ENCODE data around the gene SAA1.
"Not testable (repeated sequence)": the region's sequence is repeated elsewhere in the genome, so short reads cannot be mapped to it uniquely, and the experiment has no call there.

SAA1 gene
- long read RNA-seq, donor 1: 0 reads
- long read RNA-seq, donor 2: 0 reads
- long read RNA-seq, donor 3: 0 reads
- long read RNA-seq, donor 4: 0 reads
- long read RNA-seq, donor 5: 0 reads
- long read RNA-seq, donor 6: 0 reads
- long read RNA-seq, donor 7: 0 reads
- long read RNA-seq, donor 8: 0 reads

DNA sequence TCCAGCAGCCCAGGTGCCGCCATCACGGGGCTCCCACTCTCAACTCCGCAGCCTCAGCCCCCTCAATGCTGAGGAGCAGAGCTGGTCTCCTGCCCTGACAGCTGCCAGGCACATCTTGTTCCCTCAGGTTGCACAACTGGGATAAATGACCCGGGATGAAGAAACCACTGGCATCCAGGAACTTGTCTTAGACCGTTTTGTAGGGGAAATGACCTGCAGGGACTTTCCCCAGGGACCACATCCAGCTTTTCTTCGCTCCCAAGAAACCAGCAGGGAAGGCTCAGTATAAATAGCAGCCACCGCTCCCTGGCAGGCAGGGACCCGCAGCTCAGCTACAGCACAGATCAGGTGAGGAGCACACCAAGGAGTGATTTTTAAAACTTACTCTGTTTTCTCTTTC, at the start of gene SAA1:
TSS of gene SAA1 (plus strand) at position 316 of the 400 bp plus-strand sequence. CDS start 624 bp downstream, outside the sequence.
- no peak for DNase-seq

DNA sequence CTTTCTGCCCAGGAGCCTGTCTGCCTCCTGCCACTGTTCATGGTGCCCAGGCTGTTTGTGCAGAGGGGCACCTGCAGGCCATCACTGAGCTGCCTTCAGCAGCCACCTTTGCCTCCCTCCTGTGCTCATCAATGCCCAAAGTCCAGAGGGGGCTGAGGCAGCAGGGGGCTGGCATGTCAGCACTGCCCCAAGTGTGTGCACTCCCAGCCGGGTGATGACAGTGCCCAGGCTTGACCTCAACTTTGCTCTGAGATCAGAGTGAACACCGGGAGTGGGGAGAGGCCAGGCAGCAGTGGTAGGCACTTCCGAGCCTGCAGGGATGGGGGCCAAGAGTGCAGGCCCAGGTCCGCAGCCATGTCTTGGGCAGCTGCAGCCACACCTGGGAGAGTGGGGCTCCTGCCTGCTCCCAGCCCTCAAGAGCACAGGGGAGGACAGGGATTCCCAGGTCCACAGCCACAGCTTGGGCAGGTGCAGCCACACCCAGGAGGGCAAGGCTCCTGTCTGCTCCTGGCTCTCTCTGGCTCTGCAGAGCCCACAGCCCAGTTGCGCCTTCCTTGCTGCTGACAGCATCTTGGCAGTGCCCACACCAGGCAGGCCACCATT, 44.7 kb upstream of the SAA1 start:
- no peak for DNase-seq

DNA sequence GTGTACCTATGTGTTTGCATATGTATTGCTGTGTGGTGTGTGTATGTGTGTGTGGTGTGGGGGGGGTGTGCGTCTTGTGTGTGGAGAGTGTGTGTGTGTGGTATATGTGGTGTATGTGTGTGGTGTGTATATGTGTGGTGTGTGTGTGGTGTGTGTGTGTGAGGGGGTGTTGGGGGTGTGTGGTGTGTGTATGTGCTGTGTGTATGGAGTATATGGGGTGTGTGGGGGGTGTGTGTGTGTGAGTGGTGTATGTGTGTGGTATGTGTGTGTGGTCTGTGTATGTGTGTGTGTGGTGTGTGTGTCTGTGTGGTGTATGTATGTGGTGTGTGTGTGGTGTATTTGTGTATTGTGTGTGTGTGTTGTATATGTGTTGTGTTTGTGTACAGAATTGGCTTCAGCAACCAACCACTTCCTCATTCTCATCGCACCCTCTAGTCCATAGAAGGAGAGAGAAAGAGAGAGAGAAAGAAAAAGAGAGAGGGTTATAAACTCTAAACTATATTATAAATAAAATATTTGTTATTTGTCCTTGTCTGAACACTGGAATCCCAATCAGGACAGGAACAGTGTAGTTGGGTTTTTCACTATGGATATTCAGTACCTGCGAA, 43.1 kb upstream of the SAA1 start:
- no peak for DNase-seq

DNA sequence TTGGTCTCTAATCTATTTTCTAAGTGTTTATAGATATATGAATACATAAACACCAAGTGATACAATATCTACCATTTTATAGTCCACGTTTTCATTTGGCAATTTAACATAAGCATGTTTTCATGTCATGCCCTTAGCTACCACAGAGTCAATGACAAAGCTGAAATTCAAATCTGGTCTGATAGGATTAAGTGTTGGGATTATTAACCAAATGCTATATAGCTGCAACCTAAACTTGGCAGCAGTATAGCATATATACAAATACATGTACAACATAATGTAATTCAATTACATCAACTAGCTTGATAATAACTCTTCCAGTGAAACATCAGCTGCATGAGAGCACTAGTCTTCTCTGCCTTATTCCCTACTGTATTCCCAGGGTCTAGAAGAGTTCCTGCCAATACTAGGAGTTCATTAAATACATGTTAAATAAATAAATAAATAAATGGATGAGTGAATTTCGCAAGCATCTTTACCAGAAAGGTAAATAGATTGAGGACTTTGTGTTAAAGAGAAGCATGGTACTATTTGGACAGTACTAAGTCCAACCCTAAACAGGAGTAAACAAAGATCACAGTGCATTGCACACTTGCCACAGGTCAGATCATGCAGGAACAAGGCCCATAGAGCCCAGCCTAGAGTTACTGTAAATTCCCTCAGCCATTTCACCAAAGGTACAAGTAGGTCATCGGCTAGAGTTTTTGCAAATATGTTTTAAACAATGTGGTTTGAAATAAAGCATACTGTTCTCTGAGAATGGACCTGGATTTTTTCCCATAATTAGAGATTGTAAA, 42.3 kb upstream of the SAA1 start:
- DNase-seq: no peak

DNA sequence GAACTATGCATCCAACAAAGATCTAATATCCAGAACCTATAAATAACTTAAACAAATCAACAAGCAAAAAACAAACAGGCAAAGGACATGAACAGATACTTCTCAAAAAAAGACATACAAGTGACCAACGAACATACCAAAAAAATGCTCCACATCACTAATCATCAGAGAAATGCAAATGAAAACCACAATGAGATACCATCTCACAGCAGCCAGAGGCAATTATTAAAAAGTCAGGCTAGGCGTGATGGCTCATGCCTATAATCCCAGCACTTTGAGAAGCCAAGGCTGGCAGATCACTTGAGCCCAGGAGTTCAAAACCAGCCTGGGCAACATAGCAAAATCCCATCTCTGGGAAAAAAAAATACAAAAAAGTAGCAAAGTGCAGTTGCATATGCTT, 40.2 kb upstream of the SAA1 start:
- no peak for DNase-seq

DNA sequence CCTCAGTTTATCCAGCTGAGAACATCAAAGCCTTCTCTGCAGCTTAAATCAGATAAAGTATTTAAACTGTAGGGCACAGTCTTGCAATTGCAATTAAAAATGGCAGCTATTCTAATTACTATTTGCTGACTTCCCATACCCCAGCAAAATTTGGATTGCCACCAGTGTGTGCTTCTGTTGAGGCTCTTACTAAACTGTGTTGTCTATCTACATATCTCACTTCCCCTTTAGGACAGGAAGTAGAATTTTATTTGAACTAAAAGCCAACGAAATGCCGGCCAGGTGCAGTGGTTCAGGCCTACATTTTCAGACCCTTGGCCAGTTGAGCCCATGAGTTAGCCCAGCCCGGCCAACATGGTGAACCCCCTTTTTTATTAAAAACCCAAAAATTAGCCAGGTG, 36.6 kb upstream of the SAA1 start:
- DNase-seq: no peak

DNA sequence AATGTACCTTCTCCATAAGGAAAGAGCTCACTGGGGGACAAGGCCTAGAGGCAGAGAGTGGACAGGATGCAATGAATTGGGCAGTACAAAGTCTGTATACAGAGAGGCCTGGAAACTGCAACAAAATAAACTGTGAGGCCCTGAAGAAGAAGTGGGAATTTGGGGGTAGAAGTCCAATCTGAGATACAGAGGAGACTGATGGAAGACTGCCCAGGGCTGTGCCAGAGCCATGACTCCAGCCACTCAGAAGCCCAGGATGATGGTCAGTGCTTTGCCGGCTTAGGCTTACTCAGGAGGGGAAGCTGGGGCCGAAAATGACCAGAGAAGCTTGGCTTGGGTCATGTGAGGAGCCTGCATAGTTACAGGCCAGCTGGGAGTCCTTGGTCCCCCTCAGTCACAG, 35.2 kb upstream of the SAA1 start:
- no peak for DNase-seq

DNA sequence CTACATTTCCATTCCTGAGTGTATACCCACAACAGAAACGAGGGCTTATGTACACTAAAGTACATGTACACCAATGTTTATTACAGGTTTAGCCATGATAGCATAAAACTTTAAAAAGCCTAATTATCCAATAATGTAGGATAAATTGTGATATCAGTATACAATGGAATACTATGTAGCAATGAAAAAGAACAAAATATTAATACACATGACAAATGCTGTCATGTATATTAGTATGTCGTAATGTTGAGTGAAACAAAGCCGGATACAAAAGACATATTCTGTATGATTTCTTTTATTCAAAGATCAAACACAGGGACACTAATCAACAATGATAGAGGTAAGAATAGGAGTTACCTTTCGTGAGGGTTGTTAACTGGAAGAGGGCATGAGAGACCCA, 32.2 kb upstream of the SAA1 start:
- no peak for DNase-seq

DNA sequence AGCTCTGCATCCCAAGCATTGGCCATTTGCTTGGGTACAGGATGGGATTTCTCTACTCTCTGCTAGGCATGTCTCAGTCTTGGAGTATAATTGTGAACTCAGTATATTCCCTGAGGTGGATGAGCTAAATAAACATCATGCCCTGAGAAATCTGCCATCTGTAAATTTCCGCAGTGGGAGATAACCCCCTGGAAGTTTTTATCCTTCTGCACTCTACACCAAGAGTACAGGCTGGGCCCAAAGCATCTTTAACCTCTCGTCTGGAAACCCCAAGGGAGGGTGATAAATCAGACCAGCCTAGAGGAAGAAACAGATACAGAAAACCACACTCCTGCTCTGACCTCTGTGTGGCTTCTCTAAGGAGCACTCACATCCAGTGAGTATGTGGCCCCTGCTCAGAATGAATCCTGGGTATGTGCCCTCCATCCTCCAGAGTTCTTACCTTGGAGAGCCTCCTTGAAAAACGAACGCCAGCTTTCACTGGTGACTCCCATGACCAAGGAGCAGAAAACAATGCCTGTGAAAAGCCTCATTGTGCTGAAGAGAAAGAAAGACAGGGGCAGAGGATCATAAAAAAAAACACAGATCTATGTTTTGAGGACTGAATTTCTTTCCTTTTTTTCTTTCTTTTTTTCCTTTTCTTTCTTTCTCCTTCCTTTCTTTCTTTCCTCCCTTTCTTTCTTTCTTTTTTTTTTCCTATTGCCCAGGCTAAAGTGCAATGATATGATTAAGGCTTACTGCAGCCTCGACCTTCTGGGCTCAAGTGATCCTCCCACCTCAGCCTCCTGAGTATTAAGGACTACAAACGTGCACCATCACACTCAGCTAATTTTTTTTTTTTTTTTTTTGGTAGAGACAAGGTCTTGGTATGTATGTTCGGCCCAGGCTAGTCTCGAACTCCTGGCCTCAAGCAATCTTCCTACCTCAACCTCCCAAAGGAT, 30.4 kb upstream of the SAA1 start:
- no peak for DNase-seq

DNA sequence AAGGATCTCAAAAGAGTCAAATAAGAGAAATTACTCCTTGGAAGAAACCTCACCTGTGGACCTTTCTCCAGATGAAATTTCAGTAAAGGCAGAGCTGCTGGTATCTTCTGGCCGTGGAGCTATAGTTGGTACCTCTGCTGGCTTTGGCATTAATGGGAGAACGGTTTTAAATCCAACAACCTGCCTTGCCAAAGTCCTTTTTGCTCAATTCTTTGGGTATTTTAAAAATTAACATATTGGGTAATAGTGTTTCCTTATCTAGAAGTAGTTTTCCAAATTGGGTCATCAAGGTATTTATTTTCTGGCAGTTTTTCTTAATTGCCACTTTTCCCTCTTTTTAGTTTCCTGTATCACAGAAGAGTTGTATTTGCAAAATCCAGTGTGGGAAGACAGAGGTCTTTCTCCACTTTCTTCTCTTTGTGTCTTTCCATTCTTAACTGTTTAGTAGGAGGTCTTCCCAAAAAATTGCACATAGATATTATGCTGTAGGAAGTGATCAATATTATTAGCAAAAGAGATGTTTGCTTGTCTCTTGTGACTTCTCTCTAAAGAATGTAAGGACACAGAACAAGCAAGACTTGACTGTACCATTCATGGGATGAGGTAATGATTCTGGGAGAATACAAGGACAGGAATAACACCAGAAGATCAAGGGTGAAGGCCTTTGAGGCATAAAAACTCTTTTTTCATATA, 29.3 kb upstream of the SAA1 start, which contains the start of gene SAA4:
TSS of gene SAA4 (minus strand) at position 139 of the 693 bp plus-strand sequence. CDS start 876 bp downstream, outside the sequence.
- no peak for DNase-seq

DNA sequence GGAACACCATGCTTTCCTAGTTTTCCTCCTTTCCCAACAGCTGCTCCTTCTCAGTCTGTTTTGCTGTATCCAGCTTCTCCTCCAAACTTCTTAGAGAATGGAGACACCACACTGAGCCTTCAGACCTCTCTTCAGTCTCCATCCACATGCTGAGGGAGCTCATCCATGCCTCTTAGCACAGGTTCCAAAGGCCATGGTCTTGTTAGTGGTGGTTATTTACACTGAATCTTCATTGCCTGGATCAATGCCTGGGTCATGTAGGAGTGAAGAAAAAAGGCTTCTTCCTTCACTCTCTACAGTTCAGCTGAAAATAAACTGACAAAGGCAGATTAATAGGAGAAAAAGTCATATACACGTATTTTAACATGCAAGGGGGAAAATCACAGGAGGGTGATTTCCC, 26.4 kb upstream of the SAA1 start:
- no peak for DNase-seq

DNA sequence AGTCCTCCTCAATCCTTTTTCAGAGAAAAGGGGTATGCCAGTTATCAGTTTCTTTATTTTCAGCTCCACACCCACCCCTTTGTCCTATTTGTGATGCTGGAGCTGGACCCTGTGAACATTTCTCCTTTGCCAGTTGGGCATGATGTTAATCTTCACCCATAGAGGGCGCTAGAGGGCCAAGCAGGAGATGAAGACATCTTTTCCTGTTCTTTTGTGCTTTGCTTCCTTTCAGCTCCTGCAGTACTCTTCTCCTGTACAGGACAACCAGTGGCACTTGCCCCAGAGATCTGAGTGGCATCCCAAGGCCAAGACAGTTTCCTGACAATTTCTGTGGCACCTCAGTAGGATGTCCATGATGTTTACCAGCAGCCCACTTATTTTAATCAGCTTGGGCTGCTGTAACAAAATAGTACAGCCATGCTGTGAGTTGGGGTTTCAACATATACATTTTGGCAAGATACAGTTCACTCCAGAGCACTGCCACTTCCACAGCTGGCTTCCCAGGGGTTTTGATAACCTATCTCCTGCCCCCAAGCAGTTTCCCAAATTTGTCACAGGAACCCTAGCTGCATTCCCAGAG, 22.2 kb upstream of the SAA1 start:
- no peak for DNase-seq

DNA sequence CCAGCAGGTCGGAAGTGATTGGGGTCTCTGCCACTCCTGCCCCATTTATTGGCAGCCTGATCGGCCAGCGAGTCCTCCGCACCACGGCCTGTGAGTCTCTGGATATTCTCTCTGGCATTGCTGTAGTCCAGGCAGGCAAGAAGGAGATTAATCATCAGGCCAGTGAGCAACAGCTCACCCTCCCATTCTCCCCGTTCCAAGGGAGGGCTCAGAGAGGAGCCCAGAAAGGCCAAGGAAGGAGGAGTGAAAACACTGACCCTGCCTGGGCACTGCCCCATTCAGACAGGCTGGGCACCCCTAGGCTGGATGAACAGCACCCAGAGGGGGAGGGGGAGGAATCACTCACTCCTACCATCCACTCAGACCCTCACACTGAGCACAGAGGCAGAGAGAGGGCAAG, 20.7 kb upstream of the SAA1 start:
- peak; percentile 16 for DNase-seq

DNA sequence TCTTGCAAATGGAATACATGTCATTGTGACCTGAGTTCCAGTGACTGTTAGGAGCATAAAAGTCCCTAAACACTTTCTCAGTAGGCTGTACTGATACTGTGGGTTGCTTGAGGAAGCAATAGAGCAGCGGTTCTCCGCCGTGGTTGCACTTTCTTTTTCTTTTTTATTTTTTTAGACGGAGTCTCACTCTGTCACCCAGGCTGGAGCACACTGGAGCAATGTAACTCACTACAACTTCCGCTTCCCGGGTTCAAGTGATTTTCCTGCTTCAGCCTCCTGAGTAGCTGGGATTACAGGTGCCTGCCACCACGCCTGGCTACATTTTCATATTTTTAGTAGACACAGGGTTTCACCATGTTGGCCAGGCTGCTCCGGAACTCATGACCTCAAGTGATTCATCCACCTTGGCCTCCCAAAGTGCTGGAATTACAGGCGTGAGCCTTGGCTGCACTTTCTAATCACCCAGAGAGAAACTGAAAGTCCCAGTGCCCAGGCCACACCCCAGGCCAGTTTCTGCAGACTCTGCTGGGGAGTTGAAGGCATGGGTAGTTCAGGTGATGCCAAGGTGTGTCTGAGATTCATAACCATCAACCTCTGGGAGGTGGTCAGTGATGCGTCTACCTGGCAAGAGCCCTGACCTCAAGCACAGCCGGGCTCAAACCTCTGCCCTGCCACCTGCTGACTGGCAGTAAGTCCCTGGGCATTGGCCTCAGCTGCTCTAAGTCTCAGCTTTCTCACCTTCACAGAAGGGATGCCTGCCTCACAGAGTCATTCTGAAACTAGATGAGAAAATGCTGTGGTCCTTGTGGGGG, 19.5 kb upstream of the SAA1 start:
- not testable (repeated sequence) for DNase-seq

DNA sequence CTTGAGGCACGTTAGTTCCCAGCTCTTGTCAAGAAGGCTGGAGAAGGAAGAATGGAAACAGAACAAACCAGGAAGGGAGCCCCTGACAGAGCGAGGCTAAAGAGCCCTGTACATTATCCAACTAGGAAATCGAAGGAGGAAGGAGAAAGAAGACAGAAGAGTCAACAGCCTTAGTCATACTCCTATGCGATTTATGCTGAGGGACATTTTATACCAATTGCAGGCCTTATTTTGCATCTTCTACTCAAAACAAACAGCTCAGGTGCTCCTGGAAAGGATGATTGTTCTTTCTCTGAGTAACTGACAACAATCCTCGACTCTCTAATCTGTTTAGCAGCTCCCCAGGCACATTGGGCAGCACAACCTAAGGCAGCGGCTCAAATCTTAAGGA, 18.9 kb upstream of the SAA1 start:
- not testable (repeated sequence) for DNase-seq

DNA sequence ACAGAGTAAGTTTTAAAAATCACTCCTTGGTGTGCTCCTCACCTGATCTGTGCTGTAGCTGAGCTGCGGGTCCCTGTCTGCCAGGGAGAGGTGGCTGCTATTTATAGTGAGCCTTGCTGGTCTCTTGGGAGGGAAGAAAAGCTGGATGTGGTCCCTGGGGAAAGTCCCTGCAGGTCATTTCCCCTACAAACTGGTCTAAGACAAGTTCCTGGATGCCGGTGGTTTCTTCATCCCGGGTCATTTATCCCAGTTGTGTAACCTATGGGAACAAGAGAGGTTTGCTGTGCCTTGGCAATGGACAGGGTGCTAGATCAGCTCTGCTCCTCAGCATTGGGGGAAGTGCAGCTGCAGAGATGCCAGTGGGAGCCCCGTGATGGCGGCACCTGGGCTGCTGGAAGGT, 17.5 kb upstream of the SAA1 start, which contains the start of gene SAA2:
TSS of gene SAA2 (minus strand) at position 108 of the 400 bp plus-strand sequence. CDS start 657 bp downstream, outside the sequence.
- DNase-seq: no peak

DNA sequence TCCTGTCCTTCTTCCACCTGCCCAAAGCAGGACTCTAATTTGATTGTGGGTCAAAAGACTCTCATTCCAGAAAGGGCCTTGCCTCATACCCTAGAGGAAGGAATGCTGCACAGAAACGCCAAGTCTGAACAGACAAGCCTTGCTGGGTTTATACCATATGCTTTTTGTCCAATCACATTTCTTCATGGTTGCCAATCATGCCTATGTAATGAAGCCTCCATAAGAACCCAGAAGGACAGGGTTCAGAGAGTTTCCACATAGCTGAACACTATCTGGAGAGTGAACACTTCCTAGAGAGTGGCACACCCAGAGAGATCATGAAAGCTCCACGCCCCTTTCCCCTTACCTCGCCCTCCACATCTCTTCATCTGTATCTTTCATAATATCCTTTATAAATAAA, 12.8 kb upstream of the SAA1 start:
- no peak for DNase-seq

DNA sequence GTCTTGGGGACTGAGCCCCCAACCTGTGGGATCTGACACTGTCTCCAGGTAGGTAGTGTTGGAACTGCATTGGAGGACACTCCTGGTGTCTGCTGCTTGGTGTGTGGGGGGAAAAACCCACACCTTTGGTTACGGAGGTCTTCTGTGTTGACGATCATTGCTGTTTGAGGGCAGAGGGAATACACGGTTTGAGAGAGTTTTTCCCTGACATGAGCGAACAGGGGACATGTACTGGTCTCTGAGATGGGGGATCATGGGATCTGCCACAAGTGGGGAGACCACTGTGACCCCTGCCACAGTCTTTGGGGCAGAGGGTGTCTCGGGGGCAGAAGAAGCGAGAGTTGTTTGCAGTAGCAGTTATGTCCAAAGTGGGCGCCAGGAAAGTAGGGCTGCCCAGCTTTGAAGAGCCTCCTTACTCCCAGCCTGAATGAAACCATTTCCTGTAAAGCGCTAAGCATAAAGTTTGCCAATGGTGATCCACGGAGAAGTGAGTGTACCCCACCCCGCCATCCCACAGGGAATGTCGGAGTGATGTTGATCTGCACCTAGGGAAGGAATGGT, 12.2 kb upstream of the SAA1 start:
- no peak for DNase-seq

DNA sequence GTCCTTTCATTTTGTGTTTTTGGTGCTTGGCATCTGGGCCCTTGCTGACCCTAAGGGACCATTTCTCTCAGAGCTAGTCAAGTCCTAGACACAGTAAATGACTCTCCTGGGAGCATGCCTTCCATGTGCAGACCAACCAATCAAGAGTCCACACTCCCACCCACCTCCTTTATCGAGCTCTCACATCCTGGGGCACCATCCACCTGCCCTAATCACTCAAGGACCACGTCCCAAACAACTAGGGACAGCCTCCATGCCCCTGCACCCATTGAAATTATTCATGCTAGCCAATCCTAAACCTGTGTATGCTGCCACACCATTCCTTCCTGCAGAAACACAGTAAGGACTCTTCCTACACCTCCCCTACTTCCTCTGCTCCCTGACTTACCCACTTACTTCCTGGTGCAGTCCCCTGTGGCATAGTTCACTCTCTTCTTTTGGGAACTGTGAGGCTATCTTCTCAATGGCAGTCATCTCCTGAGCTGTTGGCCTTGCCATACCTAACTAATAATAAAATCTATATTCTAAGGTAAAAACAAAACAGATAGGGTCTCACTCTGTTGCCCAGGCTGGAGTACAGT, 11.2 kb upstream of the SAA1 start:
- no peak for DNase-seq
